ENCODE measurements around the gene ADAMTS14.
"Not testable (repeated sequence)": the region's sequence is repeated elsewhere in the genome, so short reads cannot be mapped to it uniquely, and the experiment has no call there.

Gene ADAMTS14

GRCh38 chr10:70672165-70673042 lies at the start of gene ADAMTS14:
Gene ADAMTS14, plus strand, starts transcription at chr10:70672506. Its CDS starts 297 bp downstream, at chr10:70672803.
- peak; percentile 24 for DNase-seq

- no peak for DNase-seq
These were observed 49.8 kb upstream of the ADAMTS14 start for GRCh38 chr10:70622541-70622940.

GRCh38 chr10:70622981-70623844 lies 49.1 kb upstream of the ADAMTS14 start:
- DNase-seq = no peak

GRCh38 chr10:70626056-70626455 lies 46.2 kb upstream of the ADAMTS14 start:
- no peak for DNase-seq

- DNase-seq = no peak
These were observed 43.0 kb upstream of the ADAMTS14 start for GRCh38 chr10:70629338-70629737.

- not testable (repeated sequence) for DNase-seq
These were observed 40.6 kb upstream of the ADAMTS14 start for GRCh38 chr10:70631735-70632134.

- DNase-seq = no peak
These were observed 38.3 kb upstream of the ADAMTS14 start for GRCh38 chr10:70634011-70634410.

GRCh38 chr10:70634515-70634914 lies 37.8 kb upstream of the ADAMTS14 start:
- DNase-seq = not testable (repeated sequence)

- DNase-seq = not testable (repeated sequence)
These were observed 32.5 kb upstream of the ADAMTS14 start for GRCh38 chr10:70639640-70640383.

- DNase-seq = not testable (repeated sequence)
These were observed 29.0 kb upstream of the ADAMTS14 start for GRCh38 chr10:70643272-70643671.

- not testable (repeated sequence) for DNase-seq
These were observed 27.3 kb upstream of the ADAMTS14 start for GRCh38 chr10:70644959-70645358.

GRCh38 chr10:70647086-70647485 lies 25.2 kb upstream of the ADAMTS14 start:
- DNase-seq = no peak

GRCh38 chr10:70648427-70648826 lies 23.9 kb upstream of the ADAMTS14 start:
- DNase-seq = no peak

- no peak for DNase-seq
These were observed 22.8 kb upstream of the ADAMTS14 start for GRCh38 chr10:70649526-70649925.

- no peak for DNase-seq
These were observed 22.2 kb upstream of the ADAMTS14 start for GRCh38 chr10:70650104-70650503.

- DNase-seq = no peak
These were observed 21.6 kb upstream of the ADAMTS14 start for GRCh38 chr10:70650718-70651117.

- DNase-seq = no peak
These were observed 20.6 kb upstream of the ADAMTS14 start for GRCh38 chr10:70651661-70652060.

- DNase-seq = no peak
These were observed 19.3 kb upstream of the ADAMTS14 start for GRCh38 chr10:70652761-70653657.

- DNase-seq = no peak
These were observed 17.0 kb upstream of the ADAMTS14 start for GRCh38 chr10:70655316-70655715.

GRCh38 chr10:70656489-70656888 lies 15.8 kb upstream of the ADAMTS14 start:
- peak; percentile 85 for DNase-seq

- no peak for DNase-seq
These were observed 15.3 kb upstream of the ADAMTS14 start for GRCh38 chr10:70657041-70657440.

Measured in activated CD4-positive, alpha-beta T cell treated with anti-CD3 and anti-CD28 coated beads, Interleukin-2, Interleukin-6, amounts not matched to agents 100 ng/mL and 50 ng/mL, durations not matched to agents 16 hours and 8 hours (primary cell).